Rectal smooth muscle tissue (tissue), 1 donor: ENCODE measurements around the gene OMG.
"Not testable (repeated sequence)": the region's sequence is repeated elsewhere in the genome, so short reads cannot be mapped to it uniquely, and the experiment has no call there.

Source experiments
- H3K27ac ChIP-seq: one replicate; pipeline ENCODE4 v1.7.0; 2013; ENCODE audit warnings: low read depth, low read length, inconsistent platforms
- H3K27me3 ChIP-seq: one replicate; pipeline ENCODE4 v1.7.0; 2013; ENCODE audit warnings: low read length; ENCODE audit not compliant: control insufficient read depth, insufficient read depth
- H3K36me3 ChIP-seq: one replicate; pipeline ENCODE4 v1.7.0; 2013; ENCODE audit warnings: low read length; ENCODE audit not compliant: control insufficient read depth, insufficient read depth
- H3K4me1 ChIP-seq: one replicate; pipeline ENCODE4 v1.7.0; 2013; ENCODE audit warnings: low read length; ENCODE audit not compliant: control insufficient read depth, insufficient read depth
- H3K4me3 ChIP-seq: one replicate; pipeline ENCODE4 v1.7.0; 2013; ENCODE audit warnings: low read length
- H3K9ac ChIP-seq: one replicate; pipeline ENCODE4 v1.7.0; 2013; ENCODE audit warnings: low read length

The OMG gene

DNA sequence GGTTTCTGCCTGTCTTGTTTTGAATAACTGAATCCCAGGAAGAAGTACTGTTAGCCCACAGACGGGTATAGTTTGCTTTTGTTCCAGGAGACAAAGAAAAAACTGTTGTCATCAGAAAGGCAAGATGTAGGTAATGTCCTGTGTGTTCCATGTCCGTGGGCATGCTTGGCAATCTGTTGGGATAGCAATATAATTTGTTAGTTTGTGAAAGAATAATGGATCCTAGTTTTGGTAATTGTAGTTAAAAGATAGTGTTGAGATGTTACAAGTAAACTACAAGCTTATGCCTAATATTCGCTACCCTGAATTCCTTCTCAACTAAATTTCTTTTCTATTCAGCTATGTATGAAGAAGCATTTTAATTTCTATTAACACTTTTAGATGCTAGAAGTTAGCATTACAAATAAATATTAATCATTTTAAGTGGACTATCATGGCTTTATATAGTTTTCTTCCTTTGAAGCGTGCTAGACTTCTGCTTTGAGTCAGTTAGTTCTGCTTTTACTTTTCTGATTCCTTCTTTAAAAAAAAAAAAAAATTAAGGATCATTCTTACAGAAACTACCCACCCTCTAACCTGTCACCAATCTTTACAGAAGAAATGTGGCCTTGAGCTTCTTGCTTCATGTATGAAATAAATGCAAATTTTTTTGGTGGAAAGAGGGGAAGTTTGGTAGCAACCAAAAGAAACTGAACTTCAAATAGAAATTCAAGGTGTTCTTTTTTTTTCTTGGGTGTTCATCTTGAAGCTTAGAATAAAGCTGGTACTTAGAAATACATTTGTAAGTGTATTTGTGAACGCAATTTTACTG, 22.0 kb upstream of the OMG start:
- peak overlapping the region; percentile 52 for H3K4me3 ChIP-seq
- no peak overlapping the region for H3K9ac ChIP-seq
- H3K27me3 ChIP-seq = no peaks in the 10 kb centered on the region
- H3K27ac ChIP-seq = peak overlapping the region; percentile 40
- H3K4me1 ChIP-seq = no peaks in the 10 kb centered on the region
- no peaks in the 10 kb centered on the region for H3K36me3 ChIP-seq

- Histone ChIP-seq H3K36me3 (no peaks in the 10 kb centered on the region), H3K9ac (no peak overlapping the region), H3K4me1 (no peaks in the 10 kb centered on the region), H3K4me3 (peak overlapping the region; percentile 52), H3K27ac (peak overlapping the region; percentile 40), H3K27me3 (no peaks in the 10 kb centered on the region)
Measured at GRCh38 chr17:31318298-31318801, 21.3 kb upstream of the OMG start.

DNA sequence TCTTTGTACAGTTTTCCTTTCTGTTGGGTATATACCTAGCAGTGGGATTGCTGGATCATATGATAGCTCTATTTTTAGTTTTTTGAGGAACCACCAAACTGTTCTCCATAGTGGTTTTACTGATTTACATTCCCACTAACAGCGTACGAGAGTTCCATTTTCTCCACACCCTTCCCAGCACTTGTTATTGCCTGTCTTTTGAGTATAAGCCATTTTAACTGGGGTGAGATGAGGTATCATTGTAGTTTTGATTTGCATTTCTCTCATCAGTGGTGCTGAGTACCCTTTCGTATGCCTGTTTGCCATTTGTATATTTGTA, 17.7 kb upstream of the OMG start:
- Histone ChIP-seq H3K27me3 (no peaks in the 10 kb centered on the region), H3K36me3 (no peaks in the 10 kb centered on the region), H3K27ac (no peak overlapping the region), H3K9ac (no peak overlapping the region), H3K4me1 (no peaks in the 10 kb centered on the region), H3K4me3 (no peak overlapping the region)

GRCh38 chr17:31313982-31314781, 17.1 kb upstream of the OMG start, which contains the start of gene EVI2B:
Gene EVI2B, minus strand, starts transcription at chr17:31314054. Its CDS starts 8,445 bp downstream, at chr17:31305609.
- H3K4me1 ChIP-seq = no peaks in the 10 kb centered on the region
- H3K27me3 ChIP-seq = no peaks in the 10 kb centered on the region
- H3K36me3 ChIP-seq = no peaks in the 10 kb centered on the region
- no peak within 1 kb of the TSS for H3K9ac ChIP-seq
- peak within 1 kb of the TSS; percentile 19 for H3K4me3 ChIP-seq
- no peak within 1 kb of the TSS for H3K27ac ChIP-seq

DNA sequence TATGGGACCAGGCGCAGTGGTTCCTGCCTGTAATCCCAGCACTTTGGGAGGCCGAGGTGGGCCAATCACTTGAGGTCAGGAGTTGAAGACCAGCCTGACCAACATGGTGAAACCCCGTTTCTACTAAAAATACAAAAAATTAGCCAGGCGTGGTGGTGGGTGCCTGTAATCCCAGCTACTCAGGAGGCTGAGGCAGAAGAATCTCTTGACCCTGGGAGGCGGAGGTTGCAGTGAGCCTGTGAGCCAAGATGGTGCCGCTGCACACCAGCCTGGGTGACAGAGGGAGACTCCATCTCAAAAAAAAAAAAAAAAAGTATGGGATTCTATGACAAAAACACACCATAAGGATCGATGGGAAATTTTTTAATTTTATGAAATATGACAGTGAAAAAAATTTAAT, 15.2 kb upstream of the OMG start:
- H3K9ac ChIP-seq, H3K4me1 ChIP-seq, H3K36me3 ChIP-seq, H3K27me3 ChIP-seq, H3K27ac ChIP-seq: not testable (repeated sequence)
- H3K4me3 ChIP-seq = peak overlapping the region; percentile 19

- H3K27me3 ChIP-seq = no peaks in the 10 kb centered on the region
- no peaks in the 10 kb centered on the region for H3K36me3 ChIP-seq
- no peak overlapping the region for H3K27ac ChIP-seq
- no peaks in the 10 kb centered on the region for H3K4me1 ChIP-seq
- H3K9ac ChIP-seq = no peak overlapping the region
- peak overlapping the region; percentile 19 for H3K4me3 ChIP-seq
Measured at GRCh38 chr17:31311526-31311925, 14.5 kb upstream of the OMG start.

GRCh38 chr17:31310886-31311285, 13.8 kb upstream of the OMG start:
- no peak overlapping the region for H3K4me3 ChIP-seq
- H3K27me3 ChIP-seq = no peaks in the 10 kb centered on the region
- H3K36me3 ChIP-seq = no peaks in the 10 kb centered on the region
- H3K4me1 ChIP-seq = no peaks in the 10 kb centered on the region
- H3K27ac ChIP-seq = no peak overlapping the region
- H3K9ac ChIP-seq = no peak overlapping the region

DNA sequence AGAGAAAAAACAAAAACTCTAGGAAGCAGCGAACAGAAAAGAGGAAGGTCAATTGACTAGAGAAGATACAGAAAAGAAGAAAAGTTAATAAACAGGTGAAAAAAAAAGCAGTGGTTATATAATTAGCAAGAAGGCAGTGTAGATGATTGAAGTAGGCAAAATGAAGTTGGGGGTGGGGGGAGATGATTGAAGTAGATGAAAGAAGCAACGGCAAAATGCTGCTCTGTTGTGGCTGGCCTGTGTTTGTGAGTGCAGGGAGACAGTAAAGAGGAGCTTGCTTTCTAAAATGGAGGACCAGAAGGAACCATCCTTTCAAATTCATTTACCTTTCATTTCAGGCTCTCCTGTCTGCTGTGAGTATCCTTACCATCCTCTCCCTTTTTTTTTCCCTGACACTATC, 13.2 kb upstream of the OMG start:
- Histone ChIP-seq H3K27me3 (no peaks in the 10 kb centered on the region), H3K36me3 (no peaks in the 10 kb centered on the region), H3K9ac (no peak overlapping the region), H3K4me1 (no peaks in the 10 kb centered on the region), H3K27ac (no peak overlapping the region), H3K4me3 (peak overlapping the region; percentile 0)

- Histone ChIP-seq H3K4me1 (no peaks in the 10 kb centered on the region), H3K27ac (no peak overlapping the region), H3K27me3 (no peaks in the 10 kb centered on the region), H3K4me3 (no peak overlapping the region), H3K36me3 (no peaks in the 10 kb centered on the region), H3K9ac (no peak overlapping the region)
Measured at GRCh38 chr17:31309556-31309955, 12.5 kb upstream of the OMG start.

DNA sequence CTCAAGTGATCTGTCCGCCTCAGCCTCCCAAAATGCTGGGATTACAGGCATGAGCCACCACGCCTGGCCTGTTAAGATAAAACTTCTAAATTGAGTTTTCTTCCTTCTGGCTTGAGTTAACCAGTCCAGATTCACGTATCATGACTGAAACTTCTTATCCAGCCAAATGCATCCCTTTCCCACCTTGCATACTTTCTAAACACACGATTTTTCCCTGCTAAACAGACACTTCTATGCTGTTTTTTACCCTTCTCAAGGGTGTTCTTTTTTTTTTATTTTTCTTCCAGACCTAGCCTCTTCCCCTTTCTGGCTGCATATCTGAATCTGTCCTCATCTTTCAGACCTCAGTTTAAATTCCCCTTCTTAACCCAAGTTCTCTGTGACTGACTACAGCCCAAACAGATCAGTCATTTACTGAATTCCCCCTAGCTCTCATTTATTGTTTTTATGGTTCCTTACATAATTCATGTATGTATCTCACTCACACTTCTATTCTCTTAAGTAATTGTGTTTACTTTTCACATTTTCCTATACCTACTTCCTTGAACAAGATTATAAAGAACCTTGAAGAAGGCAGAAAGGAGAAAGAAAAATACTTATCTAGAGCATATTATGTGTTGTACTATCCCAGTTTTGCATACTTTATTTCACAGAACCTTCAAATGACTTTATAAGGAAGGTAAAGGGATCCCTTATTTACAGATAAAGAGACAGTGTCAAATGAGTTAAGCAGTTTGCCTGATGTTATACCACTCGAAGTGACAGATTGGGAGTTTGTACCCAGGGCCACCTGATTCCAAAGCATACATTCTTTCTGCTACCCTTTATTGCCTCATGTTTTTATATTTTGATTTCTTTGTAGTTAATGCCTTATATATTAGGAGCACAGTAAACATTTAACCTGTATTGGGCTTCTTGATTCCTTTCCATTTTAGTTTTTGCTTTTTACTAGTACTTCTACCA, 11.6 kb upstream of the OMG start:
- no peaks in the 10 kb centered on the region for H3K27me3 ChIP-seq
- H3K36me3 ChIP-seq = peaks cover 2% of the 10 kb centered on the region
- H3K9ac ChIP-seq = no peak overlapping the region
- no peaks in the 10 kb centered on the region for H3K4me1 ChIP-seq
- no peak overlapping the region for H3K27ac ChIP-seq
- H3K4me3 ChIP-seq = no peak overlapping the region

DNA sequence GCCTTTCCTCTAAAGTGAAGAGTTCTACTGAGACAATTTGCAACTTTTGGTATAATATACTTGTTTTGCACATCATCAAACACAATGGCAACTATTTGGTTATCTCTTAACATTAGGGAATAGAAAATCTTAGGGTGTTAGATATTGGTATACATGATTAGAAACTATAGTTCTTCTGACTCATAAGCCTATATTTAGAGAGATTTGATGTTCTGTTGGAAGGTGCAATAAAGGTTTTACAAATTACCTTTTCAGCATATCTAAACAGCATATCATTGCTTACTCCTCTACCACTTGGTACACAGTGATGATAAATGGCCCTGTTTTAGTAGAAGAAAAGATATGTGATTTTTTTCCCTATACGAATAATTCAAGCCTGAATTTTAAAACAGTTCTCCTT, 10.6 kb upstream of the OMG start:
- Histone ChIP-seq H3K27ac (no peak overlapping the region), H3K9ac (no peak overlapping the region), H3K27me3 (no peaks in the 10 kb centered on the region), H3K36me3 (peaks cover 2% of the 10 kb centered on the region), H3K4me1 (no peaks in the 10 kb centered on the region), H3K4me3 (no peak overlapping the region)

- no peak overlapping the region for H3K27ac ChIP-seq
- peaks cover 2% of the 10 kb centered on the region for H3K36me3 ChIP-seq
- H3K4me1 ChIP-seq = no peaks in the 10 kb centered on the region
Measured at GRCh38 chr17:31299624-31300023, 2.6 kb upstream of the OMG start.

More at GRCh38 chr17:31299624-31300023, 2.6 kb upstream of the OMG start:
- Histone ChIP-seq H3K9ac (no peak overlapping the region), H3K27me3 (no peaks in the 10 kb centered on the region), H3K4me3 (no peak overlapping the region)
